Stimulated activated CD8-positive, alpha-beta memory T cell treated with anti-CD3 and anti-CD28 coated beads, Interleukin-7, amount 100 ng/mL, for 48 hours (primary cell): ENCODE measurements around the gene TDG.

Source experiments
- DNase-seq, 2 donors: peaks; one replicate each; pipeline ENCODE4 v3.0.0-alpha.2; 2020; ENCODE audit warnings: low read depth in 1 of 2; ENCODE audit errors: extremely low read depth in 1 of 2

Gene TDG

DNA sequence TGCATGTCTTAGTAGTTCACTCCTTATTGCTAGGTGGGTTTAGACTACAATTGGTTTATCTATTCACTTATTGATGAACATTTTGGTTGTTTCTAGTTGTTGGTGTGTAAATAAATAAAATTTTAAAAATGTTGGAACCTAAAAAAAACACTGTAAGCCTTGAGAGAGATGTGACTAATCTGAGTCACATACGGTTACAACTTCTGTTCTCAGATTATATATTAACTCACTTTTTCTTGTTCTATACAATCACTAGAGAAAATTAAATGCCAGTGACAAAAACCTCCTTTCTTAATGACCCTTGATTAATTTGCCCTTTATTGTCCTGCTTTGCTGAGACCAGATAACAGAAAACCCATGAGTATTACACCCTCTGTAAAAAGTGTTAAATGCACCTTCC lies 7.1 kb upstream of the TDG start:
- no peak for DNase-seq

DNA sequence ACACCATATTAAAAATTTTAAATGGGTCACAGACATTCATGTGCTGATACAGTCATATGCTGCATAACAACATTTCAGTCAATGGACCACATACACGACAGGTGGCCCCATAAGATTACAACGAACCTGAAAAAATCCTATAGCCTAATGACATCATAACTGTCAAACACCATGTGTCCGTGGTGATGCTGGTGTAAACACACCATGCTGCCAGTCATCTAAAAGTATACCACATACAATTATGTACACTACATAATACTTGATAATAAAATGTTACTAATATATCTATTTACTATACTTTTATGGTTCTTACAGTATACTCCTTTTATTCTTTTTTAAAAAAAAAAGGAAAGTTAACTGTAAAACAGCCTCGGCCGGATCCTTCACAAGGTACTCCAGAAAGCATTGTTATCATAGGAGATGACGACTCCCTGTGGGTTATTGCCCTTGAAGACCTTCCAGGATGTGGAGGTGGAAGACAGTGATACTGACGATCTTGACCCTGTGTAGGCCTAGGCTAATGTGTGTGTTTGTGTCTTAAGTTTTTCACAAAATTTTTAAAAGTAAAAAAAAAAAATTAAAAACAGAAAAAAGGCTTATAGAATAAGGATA lies 5.0 kb upstream of the TDG start:
- no peak for DNase-seq

DNA sequence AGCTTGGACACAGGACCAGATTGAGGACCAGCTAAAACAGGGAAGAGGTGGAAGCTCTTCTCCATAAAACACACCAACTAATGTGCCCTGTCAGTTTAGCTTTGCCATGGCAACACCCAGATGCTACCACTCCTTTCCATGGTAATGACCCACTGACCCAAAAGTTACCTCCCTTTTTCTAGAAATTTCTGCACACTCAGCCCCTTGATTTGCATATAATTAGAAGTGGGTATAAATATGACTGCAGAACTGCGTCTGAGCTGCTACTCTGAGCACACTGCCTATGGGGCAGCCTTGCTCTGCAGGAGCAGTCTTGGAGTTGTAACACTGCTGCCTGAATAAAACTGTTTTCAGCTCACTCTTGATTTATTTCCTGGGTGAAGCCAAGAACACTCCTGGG lies 3.2 kb upstream of the TDG start:
- no peak for DNase-seq

DNA sequence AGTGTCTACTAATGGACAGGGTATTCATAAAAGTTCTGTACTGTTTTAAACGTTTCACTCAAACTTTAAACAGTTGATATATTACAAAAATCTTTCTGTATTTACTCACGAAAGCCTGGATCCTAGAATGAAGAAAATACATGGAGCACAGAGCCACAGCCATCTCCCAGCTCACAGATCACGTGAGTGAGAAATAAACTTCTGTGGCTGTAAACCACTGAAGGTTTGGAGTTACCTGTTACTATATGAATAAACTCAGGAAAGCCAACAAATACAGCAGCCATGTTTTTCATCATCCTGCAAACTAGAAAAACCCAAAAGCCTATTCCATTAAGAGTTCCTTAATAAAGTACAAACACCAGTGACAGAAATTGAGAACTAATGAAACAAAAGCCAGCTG lies 867 bp upstream of the TDG start:
- no peak for DNase-seq

DNA sequence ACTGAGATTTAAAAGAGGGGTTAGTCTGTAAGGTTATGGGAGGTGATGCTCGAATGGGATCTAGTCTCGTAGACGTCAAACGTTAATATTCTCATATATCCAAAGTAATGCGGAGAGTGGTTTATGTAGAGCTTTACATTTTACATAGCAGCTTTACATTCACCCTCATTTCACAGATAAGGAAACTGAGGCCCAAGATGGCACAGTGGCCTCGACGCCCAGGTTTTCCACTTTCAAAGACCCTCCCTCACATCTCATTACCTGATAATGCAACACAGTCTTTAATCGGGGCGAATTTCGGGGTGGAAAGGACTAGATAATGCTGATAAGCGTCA lies 450 bp upstream of the TDG start:
- no peak for DNase-seq

DNA sequence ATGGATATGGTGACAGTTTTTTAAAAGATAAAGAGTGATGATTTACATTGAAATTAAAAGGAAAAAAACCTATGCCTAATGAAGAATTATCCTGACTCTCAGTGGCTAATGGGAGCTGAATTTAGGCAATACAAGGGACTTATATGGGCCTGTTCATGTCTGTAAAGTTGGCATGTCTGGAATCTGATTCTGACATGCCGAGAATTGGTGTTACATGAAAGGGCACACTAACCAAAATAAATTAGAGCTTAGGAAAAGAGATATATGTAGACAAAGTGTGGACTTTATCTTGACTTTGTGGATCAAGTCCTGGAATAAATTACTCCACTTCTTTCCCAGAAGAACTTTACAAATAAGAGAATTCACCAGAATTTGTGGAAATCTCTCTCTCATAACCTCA lies 1.1 kb downstream of the TDG start:
- no peak for DNase-seq

DNA sequence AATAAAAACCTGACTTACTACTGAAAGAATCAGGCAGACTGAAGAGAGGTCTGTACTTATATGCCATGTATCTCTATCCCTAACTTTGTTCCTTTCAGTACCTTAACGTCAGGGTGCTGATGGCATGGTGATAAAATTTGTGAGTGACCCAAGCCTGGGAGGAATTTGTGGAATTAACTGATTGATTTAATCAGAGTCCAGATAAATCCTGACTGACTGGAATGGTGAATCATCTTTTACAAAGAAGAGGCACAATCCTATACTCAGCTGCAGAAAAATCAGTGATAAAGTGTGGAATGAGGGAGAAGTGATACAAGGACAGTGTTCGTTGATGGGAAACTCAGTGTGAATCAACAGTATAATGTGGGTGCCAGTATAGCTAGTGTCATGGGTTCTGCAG lies 3.7 kb downstream of the TDG start:
- no peak for DNase-seq

DNA sequence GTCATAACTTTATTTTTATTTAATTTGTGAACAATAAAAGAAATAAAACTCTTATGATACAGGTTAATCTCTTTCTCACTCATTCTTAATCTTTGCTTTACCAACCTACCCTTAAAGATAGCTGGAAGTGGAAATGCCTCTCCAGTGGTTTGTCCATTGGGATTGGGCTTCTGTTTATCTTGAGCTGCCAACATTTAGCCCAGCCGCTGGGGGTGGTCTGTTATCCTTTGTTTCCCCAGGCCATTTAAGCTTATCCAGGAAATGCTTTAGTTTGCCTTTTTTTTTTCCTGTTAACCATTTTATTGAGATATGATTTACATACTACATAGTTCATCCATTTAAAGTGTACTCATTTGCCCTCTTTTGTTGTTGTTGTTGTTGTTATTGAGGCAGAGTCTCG lies 8.2 kb downstream of the TDG start:
- no peak for DNase-seq

DNA sequence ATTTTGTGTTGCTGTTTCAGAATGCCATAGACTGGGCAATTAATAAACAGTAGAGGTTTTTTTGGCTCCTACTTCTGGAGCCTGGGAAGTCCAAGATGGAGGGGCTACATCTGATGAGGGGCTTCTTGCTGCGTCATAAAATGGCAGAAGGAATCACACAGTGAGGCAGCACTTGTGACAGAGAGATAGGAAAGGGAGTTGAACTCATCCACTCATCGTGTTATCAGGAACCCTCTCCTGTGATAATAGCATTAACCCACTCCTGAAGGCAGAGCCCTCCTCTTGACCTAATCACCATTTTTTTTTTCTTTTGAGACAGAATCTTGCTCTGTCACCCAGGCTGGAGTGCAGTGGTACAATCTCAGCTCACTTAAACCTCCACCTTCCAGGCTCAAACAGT lies 9.7 kb downstream of the TDG start:
- no peak for DNase-seq

DNA sequence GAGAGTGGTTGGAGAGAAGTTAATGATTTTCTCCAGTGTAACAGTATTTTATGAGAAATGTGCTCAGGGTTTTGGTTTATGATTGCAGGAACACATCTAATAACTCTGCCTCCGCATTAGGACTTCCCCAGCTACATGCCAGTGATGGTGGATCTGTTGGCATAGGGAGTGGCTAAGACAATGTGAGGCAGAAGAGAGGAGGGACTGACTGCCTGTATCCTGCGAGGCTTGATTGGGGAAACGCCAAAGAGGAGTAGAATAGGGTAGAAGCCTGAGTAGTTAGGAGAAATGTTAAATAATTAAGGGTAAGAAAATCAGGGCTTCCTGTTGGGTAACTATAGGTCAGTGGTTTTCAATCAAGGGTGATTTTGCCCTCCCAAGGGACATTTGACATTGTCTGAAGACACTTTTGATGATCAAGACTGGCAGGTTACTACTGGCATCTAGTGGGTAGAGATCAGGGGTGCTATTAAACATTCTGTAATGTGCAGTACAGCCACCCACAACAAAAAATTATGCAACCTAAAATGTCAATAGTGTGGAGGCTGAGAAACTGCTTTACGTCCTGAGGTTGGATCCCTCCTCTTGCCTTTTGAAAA lies 12.8 kb downstream of the TDG start:
- DNase-seq = no peak

DNA sequence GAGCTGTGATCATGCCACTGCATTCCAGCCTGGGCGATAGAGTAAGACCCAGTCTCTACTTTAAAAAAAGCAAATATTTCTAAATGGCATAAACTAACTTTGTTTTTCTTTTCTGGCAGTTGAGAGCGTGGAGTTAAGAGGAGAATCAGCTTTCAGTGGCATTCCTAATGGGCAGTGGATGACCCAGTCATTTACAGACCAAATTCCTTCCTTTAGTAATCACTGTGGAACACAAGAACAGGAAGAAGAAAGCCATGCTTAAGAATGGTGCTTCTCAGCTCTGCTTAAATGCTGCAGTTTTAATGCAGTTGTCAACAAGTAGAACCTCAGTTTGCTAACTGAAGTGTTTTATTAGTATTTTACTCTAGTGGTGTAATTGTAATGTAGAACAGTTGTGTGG lies 21.2 kb downstream of the TDG start:
- DNase-seq = no peak

DNA sequence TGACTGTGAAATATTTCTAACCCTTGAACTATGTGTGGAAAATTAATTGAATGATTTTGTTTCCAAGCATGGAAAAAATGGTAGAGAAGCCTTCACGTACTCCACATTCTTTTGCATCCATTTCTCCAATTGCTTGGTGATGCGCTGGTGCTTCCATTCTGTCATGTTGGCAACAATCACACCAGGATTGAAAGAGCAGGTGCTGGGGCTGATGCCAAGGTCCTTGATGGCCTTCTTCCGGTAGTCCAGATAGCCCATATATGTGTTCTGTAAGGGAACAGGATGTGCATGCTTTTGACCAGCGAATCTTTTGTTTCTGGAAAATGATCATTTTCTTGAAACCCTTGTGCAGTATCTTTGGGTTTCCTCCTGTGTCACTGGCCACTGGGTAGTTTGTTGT lies 28.6 kb downstream of the TDG start:
- no peak for DNase-seq

DNA sequence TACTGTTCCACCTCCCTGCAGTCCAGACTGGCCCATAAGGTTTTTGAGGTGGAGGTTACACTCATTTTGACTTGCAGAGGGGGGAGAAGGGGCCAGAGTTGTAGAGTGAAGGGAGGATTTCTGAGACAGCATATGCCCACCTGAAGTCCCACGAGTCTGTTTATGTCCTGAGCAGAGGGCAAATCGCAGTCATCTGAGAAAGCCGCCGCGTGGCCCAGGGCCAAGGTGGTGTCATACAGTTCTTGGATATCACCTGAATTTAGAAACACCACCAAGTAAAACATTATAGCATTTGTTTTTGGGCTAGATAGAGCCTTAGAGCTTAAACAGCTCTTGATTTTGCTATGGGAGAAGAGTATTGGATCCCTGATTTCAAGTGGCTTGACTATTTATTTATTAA lies 30.9 kb downstream of the TDG start:
- no peak for DNase-seq

DNA sequence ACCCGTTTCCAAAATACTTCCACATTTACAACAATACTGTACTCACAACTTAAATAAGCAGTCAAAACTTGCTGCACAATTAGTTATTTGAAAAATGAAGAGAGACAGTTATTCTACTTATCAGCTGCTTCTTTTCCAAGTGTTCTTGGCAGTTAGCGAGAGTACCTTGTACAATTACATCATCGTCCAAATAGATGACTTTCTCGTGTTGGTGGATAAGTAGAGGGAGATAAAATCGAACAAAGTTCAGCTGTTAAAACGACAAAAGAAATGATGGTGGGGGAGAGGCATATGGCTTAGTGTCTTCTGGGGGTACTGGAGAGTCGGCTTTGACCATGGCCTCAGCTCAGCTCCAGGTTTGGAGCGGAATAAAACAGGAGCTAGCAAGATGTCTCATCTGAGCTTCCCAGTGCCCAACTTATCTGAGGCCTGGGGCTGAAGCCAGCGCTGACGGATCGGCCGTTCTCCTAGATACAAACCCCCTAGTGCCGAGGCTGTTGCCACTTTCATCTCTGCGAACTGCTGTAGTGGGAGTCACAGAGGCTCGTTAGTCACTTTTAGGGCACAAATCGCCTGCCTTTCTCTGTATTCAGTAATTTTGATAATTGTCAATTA lies 31.7 kb downstream of the TDG start:
- DNase-seq = no peak

DNA sequence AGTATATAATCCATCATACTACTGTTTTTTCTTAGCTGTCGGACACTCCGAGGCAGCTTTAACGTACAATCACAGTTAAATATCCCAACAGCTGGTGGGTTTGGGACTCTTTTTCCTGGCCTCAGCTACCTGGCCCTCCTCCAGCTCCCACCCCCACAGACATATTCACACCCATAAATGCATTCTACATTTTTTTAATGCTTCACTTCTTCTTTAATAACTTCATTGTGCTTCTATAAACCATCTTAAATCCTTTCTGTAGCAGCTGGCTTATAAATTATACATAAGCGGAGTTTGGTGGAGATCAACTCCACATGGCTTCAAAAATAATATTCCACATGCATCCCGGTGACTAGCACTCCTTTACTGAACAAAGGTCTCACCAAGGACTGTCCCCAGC lies 33.3 kb downstream of the TDG start:
- DNase-seq = no peak

DNA sequence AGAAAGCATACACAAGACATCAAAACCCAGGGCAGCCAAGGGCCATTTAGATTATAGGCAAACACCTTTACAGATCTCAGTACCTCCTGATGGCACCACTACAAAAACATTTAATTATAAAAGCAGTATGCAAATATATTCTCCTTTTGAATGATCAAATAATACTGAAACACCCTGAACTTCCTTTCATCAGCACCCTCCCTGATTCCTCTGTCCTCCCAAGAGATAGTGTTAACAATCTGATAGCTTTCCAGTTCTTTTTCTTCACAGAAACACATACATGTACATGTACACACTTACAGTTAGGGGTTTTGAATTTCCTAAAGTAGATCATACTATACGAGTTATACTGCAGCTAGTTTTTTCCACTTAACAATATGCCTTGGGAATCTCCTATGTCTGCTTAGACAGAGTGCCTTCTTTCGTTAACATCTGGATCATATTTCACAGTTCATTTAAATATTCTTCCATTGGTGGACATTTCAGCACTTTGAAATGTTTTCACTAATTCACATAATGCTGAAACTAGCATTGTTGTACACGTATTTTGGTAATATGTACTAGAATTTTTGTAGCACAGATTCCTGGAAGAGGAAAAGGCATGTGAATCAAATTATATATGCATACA lies 35.2 kb downstream of the TDG start:
- DNase-seq = no peak

DNA sequence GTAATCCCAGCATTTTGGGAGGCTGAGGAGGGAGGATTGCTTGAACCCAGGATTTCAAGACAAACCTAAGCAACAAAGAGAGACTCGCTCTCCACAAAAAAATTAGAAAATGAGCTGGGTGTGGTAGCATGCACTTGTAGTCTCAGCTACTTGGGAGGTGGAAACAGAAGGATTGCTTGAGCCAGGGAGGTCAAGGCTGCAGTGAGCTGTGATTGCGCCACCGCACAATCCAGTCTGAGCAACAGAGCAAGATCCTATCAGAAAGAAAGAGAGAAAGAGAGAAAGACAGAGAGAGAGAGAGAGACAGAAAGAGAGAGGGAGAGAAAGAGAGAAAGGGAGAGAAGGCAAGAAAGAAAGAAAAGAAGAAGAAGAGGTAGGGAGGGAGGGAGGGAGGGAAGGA lies 37.0 kb downstream of the TDG start:
- DNase-seq = no peak

DNA sequence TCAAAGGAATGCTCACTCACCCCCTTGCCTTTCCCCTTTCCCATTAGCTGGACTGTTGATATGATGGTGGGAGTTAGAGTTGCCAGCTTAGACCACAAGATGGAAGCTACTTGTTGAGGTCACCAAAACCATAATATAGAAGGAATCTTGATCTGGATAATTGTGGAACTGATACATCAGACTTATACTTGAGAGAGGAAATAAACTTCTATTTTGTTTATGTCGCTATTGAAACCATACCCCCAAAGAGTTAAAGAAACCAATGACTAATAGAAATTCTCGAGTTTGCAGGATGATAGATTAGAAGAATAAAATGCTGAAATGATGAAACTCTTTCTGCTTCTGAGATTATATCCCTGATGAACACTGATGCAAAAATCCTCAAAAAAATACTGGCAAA lies 37.9 kb downstream of the TDG start:
- no peak for DNase-seq

DNA sequence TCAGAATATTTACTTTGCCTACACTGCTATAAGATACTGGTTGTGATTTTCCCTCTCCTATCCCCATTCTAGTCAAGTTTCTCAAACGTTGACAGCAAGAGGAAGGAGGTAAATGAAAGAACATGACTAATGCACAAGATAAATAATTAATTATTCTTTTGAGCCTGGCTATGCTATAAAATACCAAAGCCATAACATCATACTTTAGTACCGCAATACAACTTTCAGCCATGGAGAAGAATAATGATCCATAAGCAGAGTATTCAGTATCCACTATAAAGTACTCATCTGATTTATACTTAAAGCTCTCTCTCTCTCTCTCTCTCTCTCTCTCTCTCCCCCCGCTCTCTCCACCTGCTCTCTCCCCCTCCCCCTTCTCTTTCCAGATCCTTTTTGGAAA lies 41.3 kb downstream of the TDG start:
- no peak for DNase-seq

DNA sequence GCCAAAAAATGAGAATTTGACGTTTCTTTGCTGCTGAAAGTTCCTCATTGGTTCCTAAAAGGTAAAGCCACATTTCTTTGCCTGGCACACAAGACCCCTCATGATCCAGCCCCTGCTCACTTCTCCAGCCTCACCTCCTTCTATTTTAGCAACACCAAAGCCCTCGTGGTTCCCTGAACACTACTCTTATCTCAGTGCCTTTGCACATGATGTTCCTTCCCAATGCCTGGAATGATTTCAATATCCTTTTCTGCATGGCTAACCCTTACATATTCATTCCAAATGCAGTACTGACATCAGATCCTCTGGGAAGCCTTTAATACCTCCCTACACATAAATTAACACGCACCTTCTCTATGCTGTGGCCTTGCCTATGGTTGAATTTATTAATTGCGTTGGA lies 44.4 kb downstream of the TDG start:
- no peak for DNase-seq

DNA sequence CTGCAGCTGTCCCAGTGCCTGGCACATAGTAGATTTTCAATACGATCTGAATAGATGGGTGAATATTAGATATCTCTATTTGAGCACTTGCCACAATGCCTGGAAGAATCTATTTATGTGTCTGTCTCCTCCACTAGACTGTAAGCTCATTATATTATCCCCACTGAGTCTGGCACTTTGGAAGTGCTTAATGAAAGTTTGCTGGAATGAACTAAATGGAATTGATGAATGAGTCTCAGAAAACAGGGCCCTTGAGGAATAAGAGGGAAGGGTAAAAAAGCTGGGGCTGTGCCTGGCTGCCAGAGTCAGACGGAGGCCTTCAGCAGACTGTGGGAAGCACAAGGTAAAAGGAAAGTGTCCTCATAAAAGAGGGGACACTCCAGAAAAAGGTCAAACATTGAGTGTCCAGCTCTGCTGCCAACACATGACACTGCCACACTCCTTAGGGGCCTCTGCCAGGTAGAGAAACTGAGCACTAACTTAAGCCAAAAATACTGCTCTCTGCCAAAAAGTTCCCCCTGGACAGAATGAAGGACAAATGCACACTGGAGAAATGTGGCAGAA lies 45.0 kb downstream of the TDG start:
- DNase-seq = no peak

DNA sequence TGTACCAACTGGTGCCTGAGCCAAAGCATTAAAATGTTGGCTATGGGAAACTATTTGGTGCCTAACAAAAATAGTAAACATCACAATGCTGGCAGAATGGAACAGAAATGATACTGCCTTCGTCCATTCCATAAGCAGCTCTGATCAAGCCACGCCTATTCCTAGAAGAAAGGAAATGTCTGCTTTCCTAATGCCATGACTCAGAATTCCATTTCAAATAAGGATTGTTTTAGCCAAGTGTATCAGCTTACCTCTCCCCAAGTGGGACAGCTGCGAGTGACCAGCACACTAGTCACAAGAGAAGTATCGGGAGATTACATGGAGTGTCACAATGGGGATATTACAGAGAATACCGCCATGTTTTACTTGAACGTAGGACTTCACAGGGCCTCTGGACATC lies 45.6 kb downstream of the TDG start:
- DNase-seq = no peak
